CD8-positive, alpha-beta memory T cell (primary cell): ENCODE results near the gene ENTPD3. TPM values are rescaled to one million over a fixed set of nuclear protein-coding genes. Genes with fewer than 3 reads are reported as not detected.

Experiments used
- polyA plus RNA-seq: library from polyadenylated mRNA; unstranded; fragments of 300-500 nt; fragmentation: Illumina TruSeq; gene quantifications from one replicate; pipeline ENCODE4 v1.2.3, GENCODE V29; 2021
- total RNA-seq, 2 experiments: library from RNA; stranded (reverse); gene quantifications; one replicate each; pipeline ENCODE4 v1.2.3, GENCODE V29; 2021

ENTPD3 gene
- total and polyA plus RNA-seq, 3 experiments from 2014 or later = not detected

Other genes starting within 250 kb of the ENTPD3 start
- 10 to 100 TPM; 76.4 to 81.4 TPM for gene EIF1B, start 77.5 kb upstream of the ENTPD3 start, total RNA-seq
- gene EIF1B, start 77.5 kb upstream of the ENTPD3 start, polyA plus RNA-seq = 57.1 TPM
- gene RPL14, start 70.2 kb downstream of the ENTPD3 start, total RNA-seq = 1,000 to 10,000 TPM; 2,691 to 2,774 TPM
- gene RPL14, start 70.2 kb downstream of the ENTPD3 start, polyA plus RNA-seq = 1,404 TPM
- 1 to 10 TPM; 7.7 to 9.6 TPM for gene ZNF619, start 89.9 kb downstream of the ENTPD3 start, total RNA-seq
- 3.5 TPM for gene ZNF619, start 89.9 kb downstream of the ENTPD3 start, polyA plus RNA-seq
- gene ZNF620, start 118.9 kb downstream of the ENTPD3 start, total RNA-seq = 1 to 10 TPM; 7.1 to 7.6 TPM
- gene ZNF620, start 118.9 kb downstream of the ENTPD3 start, polyA plus RNA-seq = 2.9 TPM
- 10 to 100 TPM; 20.7 to 22.5 TPM for gene ZNF621, start 137.8 kb downstream of the ENTPD3 start, total RNA-seq
- gene ZNF621, start 137.8 kb downstream of the ENTPD3 start, polyA plus RNA-seq = 3.2 TPM